Measurements from ENCODE around the gene TTF2.
"Not testable (repeated sequence)": the region's sequence is repeated elsewhere in the genome, so short reads cannot be mapped to it uniquely, and the experiment has no call there.

Gene TTF2

GRCh38 chr1:117116090-117116783 lies 56.1 kb downstream of the TTF2 start:
- Histone ChIP-seq H3K4me3 (no peak overlapping the region), H3K27ac (no peak overlapping the region)

- no peak overlapping the region for H3K4me3 ChIP-seq
- H3K27ac ChIP-seq: no peak overlapping the region
Measured at GRCh38 chr1:117116784-117117130, 56.6 kb downstream of the TTF2 start.

GRCh38 chr1:117117697-117118096 lies 57.6 kb downstream of the TTF2 start:
- Histone ChIP-seq H3K27ac (no peak overlapping the region), H3K4me3 (no peak overlapping the region)

- H3K27ac ChIP-seq: no peak overlapping the region
- no peak overlapping the region for H3K4me3 ChIP-seq
Measured at GRCh38 chr1:117118137-117118536, 58.0 kb downstream of the TTF2 start.

- not testable (repeated sequence) for H3K27ac ChIP-seq, H3K4me3 ChIP-seq
Measured at GRCh38 chr1:117119144-117119543, 59.0 kb downstream of the TTF2 start.

GRCh38 chr1:117120774-117121588 lies 60.9 kb downstream of the TTF2 start:
- peak overlapping the region; percentile 51 to 95 (median 88) for H3K27ac ChIP-seq

GRCh38 chr1:117121589-117122329 lies 61.6 kb downstream of the TTF2 start, which contains the start of gene TRIM45:
TRIM45 (minus strand) TSS chr1:117121749; CDS start chr1:117121201, 548 bp downstream.
- Histone ChIP-seq H3K27ac (peak within 1 kb of the TSS; percentile 51 to 95 (median 88)), H3K4me3 (peak within 1 kb of the TSS; percentile 56 to 68 (median 62))

More at GRCh38 chr1:117120774-117121588, 60.9 kb downstream of the TTF2 start:
- H3K4me3 ChIP-seq: peak overlapping the region; percentile 56 to 68 (median 62)

GRCh38 chr1:117122330-117123025 lies 62.4 kb downstream of the TTF2 start:
- peak overlapping the region in 19 of 21 experiments; percentile 61 to 95 (median 88) for H3K27ac ChIP-seq
- H3K4me3 ChIP-seq: peak overlapping the region; percentile 56 to 68 (median 62)

- Histone ChIP-seq H3K27ac (no peak overlapping the region), H3K4me3 (no peak overlapping the region)
Measured at GRCh38 chr1:117123274-117123673, 63.1 kb downstream of the TTF2 start.

- no peak overlapping the region for H3K4me3 ChIP-seq
- H3K27ac ChIP-seq: no peak overlapping the region
Measured at GRCh38 chr1:117124661-117125060, 64.5 kb downstream of the TTF2 start.

- H3K27ac ChIP-seq: no peak overlapping the region
- H3K4me3 ChIP-seq: no peak overlapping the region
Measured at GRCh38 chr1:117127795-117128194, 67.7 kb downstream of the TTF2 start.

GRCh38 chr1:117128323-117129079 lies 68.4 kb downstream of the TTF2 start:
- no peak overlapping the region for H3K4me3 ChIP-seq
- H3K27ac ChIP-seq: no peak overlapping the region

- Histone ChIP-seq H3K27ac (no peak overlapping the region), H3K4me3 (no peak overlapping the region)
Measured at GRCh38 chr1:117130526-117130925, 70.4 kb downstream of the TTF2 start.

GRCh38 chr1:117135329-117135728 lies 75.2 kb downstream of the TTF2 start:
- Histone ChIP-seq H3K27ac (no peak overlapping the region), H3K4me3 (no peak overlapping the region)

GRCh38 chr1:117136749-117137148 lies 76.6 kb downstream of the TTF2 start:
- Histone ChIP-seq H3K4me3 (no peak overlapping the region), H3K27ac (no peak overlapping the region)

GRCh38 chr1:117137281-117137855 lies 77.2 kb downstream of the TTF2 start:
- Histone ChIP-seq H3K4me3 (no peak overlapping the region), H3K27ac (no peak overlapping the region)

GRCh38 chr1:117138106-117138505 lies 78.0 kb downstream of the TTF2 start:
- Histone ChIP-seq H3K27ac (no peak overlapping the region), H3K4me3 (no peak overlapping the region)

GRCh38 chr1:117138561-117138960 lies 78.4 kb downstream of the TTF2 start:
- H3K27ac ChIP-seq: no peak overlapping the region
- H3K4me3 ChIP-seq: no peak overlapping the region

GRCh38 chr1:117142200-117142599 lies 82.1 kb downstream of the TTF2 start:
- Histone ChIP-seq H3K4me3 (no peak overlapping the region), H3K27ac (no peak overlapping the region)

Measured in skin epidermis (tissue), 12 donors.